HL-60/S4 treated with phorbol 12-myristate 13-acetate at 8.2 ng/mL for 4 days and 3 days (cell line): Measurements from ENCODE around the gene NRGN.
"Not testable (repeated sequence)": the region's sequence is repeated elsewhere in the genome, so short reads cannot be mapped to it uniquely, and the experiment has no call there.

ENCODE experiments used
- in situ Hi-C: fragments of 300-500 bp; cut with MboI; formaldehyde crosslinking; loops from 2 replicates; pipeline ENCODE4 v1.15.0; 2022; ENCODE audit warnings: low sequenced_read_pairs

The NRGN gene

GRCh38 chr11:124756033-124756752 is 16.5 kb downstream of the NRGN start:
- in situ Hi-C loops = no loop called here

GRCh38 chr11:124756753-124757227 is 17.0 kb downstream of the NRGN start:
- in situ Hi-C loops = no loop called here

GRCh38 chr11:124757320-124757719 is 17.6 kb downstream of the NRGN start:
- in situ Hi-C loops = no loop called here

- in situ Hi-C loops = no loop called here
These were observed 18.9 kb downstream of the NRGN start for GRCh38 chr11:124758355-124759265.

- in situ Hi-C loops = no loop called here
These were observed 19.8 kb downstream of the NRGN start for GRCh38 chr11:124759266-124760204.

GRCh38 chr11:124760205-124760652 is 20.5 kb downstream of the NRGN start:
- in situ Hi-C loops = no loop called here

GRCh38 chr11:124760806-124761205 is 21.1 kb downstream of the NRGN start:
- in situ Hi-C loops = no loop called here

GRCh38 chr11:124761301-124762104 is 21.8 kb downstream of the NRGN start:
- in situ Hi-C loops = no loop called here

GRCh38 chr11:124762105-124762623 is 22.4 kb downstream of the NRGN start, which contains the start of gene ESAM:
TSS of gene ESAM (minus strand) at chr11:124762290. CDS start at chr11:124762154, 136 bp downstream.
- in situ Hi-C loops = no loop called here

GRCh38 chr11:124762624-124763155 is 22.9 kb downstream of the NRGN start:
- in situ Hi-C loops = no loop called here

GRCh38 chr11:124763156-124763947 is 23.6 kb downstream of the NRGN start:
- in situ Hi-C loops = no loop called here

GRCh38 chr11:124766156-124766555 is 26.4 kb downstream of the NRGN start:
- in situ Hi-C loops = no loop called here

GRCh38 chr11:124768914-124769313 is 29.2 kb downstream of the NRGN start:
- in situ Hi-C loops = no loop called here

GRCh38 chr11:124769806-124770774 is 30.3 kb downstream of the NRGN start:
- in situ Hi-C loops = no loop called here

GRCh38 chr11:124770959-124771358 is 31.2 kb downstream of the NRGN start:
- in situ Hi-C loops = not testable (repeated sequence)

- in situ Hi-C loops = no loop called here
These were observed 37.3 kb downstream of the NRGN start for GRCh38 chr11:124776865-124777645.

GRCh38 chr11:124778281-124778680 is 38.5 kb downstream of the NRGN start:
- in situ Hi-C loops = no loop called here
